NB4 (cell line): ENCODE results near the gene SDCBP2.
"Not testable (repeated sequence)": the region's sequence is repeated elsewhere in the genome, so short reads cannot be mapped to it uniquely, and the experiment has no call there.

Experiments
- DNase-seq: peaks from one replicate; pipeline ENCODE4 v3.0.0; 2010; ENCODE audit warnings: low read depth
- H3K4me3 ChIP-seq: one replicate; pipeline ENCODE4 v1.5.1; 2011; ENCODE audit warnings: mild to moderate bottlenecking, low read depth, low read length, moderate library complexity
- CTCF ChIP-seq: IDR thresholded peaks from one replicate; pipeline ENCODE4 v1.5.1; 2012; ENCODE audit warnings: low read depth, low read length
- MAX ChIP-seq: IDR thresholded peaks from 2 replicates; pipeline ENCODE4 v1.6.1; 2011; ENCODE audit warnings: low read depth, low read length
- MYC ChIP-seq: IDR thresholded peaks from 2 replicates; pipeline ENCODE4 v1.6.1; 2011; ENCODE audit warnings: low read depth, low read length
- POLR2A ChIP-seq: IDR thresholded peaks from 2 replicates; pipeline ENCODE4 v1.6.1; 2011; ENCODE audit warnings: mild to moderate bottlenecking; ENCODE audit not compliant: insufficient read length; ENCODE audit errors: extremely low read depth

Gene SDCBP2

GRCh38 chr20:1345756-1346093 lies 16.8 kb upstream of the SDCBP2 start:
- no peak for DNase-seq
- H3K4me3 ChIP-seq = no peak overlapping the region
- TF ChIP-seq CTCF (no peak), POLR2A (no peak), MAX (no peak), MYC (no peak)

- H3K4me3 ChIP-seq = no peak overlapping the region
- no peak for TF ChIP-seq MAX
- TF ChIP-seq MYC = no peak
- TF ChIP-seq CTCF = no peak
- TF ChIP-seq POLR2A = no peak
- DNase-seq = no peak
Observed at GRCh38 chr20:1345030-1345755, 16.3 kb upstream of the SDCBP2 start.

GRCh38 chr20:1343446-1344124 lies 14.6 kb upstream of the SDCBP2 start:
- H3K4me3 ChIP-seq, DNase-seq: not testable (repeated sequence)

GRCh38 chr20:1341561-1342265 lies 12.8 kb upstream of the SDCBP2 start:
- TF ChIP-seq MYC = no peak
- TF ChIP-seq POLR2A = no peak
- TF ChIP-seq CTCF = no peak
- TF ChIP-seq MAX = no peak
- no peak overlapping the region for H3K4me3 ChIP-seq
- DNase-seq = no peak

- no peak for DNase-seq
- H3K4me3 ChIP-seq = no peak overlapping the region
- TF ChIP-seq CTCF (no peak), MYC (no peak), MAX (no peak), POLR2A (no peak)
Observed at GRCh38 chr20:1338801-1339200, 9.9 kb upstream of the SDCBP2 start.

GRCh38 chr20:1338096-1338495 lies 9.2 kb upstream of the SDCBP2 start:
- no peak for DNase-seq
- no peak for TF ChIP-seq MAX
- no peak for TF ChIP-seq POLR2A
- TF ChIP-seq CTCF = no peak
- no peak for TF ChIP-seq MYC
- no peak overlapping the region for H3K4me3 ChIP-seq
